HG02938 (cell line): ENCODE measurements around the gene MAGI3.

Source experiments
- ATAC-seq: cut with Tn5 transposase; IDR thresholded peaks from one replicate; pipeline ENCODE4 v1.9.1; 2021; ENCODE audit warnings: mild to moderate bottlenecking, moderate library complexity; ENCODE audit not compliant: unreplicated experiment

The MAGI3 gene

GRCh38 chr1:113389953-113390834, at the start of gene MAGI3:
MAGI3 (plus strand) TSS chr1:113390515; CDS start chr1:113391034, 519 bp downstream.
- peak; percentile 98 for ATAC-seq

GRCh38 chr1:113353580-113353979, 36.7 kb upstream of the MAGI3 start:
- no peak for ATAC-seq

DNA sequence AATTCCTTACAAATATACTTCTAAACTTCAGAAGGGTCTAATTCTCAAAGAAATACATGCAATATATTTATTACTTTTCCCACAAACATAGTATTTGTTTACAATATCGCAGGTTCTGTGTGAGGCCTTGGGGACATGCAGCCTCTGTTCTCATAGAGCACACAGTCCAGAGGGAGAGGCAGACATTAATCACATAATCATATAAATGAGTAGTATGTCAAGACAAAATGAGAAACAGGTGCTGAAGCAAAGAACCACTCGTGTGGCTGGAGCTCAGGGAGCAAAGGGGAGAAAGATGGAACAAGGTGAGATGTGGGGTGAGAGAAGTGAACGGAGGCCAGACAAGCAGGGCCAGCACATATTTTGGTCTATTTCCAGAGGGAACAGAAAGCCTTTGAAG, 26.4 kb upstream of the MAGI3 start:
- no peak for ATAC-seq

GRCh38 chr1:113369040-113369439, 21.3 kb upstream of the MAGI3 start:
- ATAC-seq: no peak

DNA sequence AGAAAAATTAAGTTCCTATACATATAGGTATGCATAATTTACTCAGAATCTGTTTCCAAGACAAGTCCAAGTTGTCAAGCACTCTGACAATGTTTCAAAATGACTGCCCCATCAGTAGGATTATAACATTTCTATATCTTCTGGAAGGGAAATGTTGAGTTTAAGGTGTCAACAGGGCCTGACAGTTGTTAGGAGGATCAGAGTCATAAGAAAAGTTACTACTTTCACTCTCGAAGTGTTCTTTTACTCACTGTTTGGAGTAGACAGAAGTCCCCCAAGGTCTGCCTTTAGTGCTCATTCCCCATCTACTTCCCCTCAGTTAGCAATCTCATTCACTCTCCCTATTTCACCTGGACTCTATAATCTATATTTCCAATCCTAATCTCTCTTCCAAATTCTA, 20.6 kb upstream of the MAGI3 start:
- no peak for ATAC-seq

GRCh38 chr1:113370868-113371267, 19.4 kb upstream of the MAGI3 start:
- ATAC-seq: no peak

DNA sequence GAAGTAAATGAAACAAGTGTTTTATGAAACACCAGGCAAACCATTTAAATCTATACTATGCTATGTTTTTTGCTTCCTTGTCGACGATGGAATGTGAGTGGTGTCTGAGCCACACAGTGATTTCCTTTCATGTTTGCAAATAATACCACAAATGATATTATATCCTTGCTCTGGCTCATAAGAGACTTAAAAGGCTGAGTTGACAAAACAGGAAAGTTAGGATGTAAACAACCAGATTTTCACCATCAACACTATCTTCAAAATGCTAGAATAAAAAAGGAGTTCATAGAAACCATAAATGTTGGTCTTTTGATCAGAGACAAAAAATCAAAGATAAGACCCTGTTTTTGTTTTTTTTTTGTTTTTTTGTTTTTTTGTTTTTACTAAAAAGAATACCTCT, 17.8 kb upstream of the MAGI3 start:
- no peak for ATAC-seq

DNA sequence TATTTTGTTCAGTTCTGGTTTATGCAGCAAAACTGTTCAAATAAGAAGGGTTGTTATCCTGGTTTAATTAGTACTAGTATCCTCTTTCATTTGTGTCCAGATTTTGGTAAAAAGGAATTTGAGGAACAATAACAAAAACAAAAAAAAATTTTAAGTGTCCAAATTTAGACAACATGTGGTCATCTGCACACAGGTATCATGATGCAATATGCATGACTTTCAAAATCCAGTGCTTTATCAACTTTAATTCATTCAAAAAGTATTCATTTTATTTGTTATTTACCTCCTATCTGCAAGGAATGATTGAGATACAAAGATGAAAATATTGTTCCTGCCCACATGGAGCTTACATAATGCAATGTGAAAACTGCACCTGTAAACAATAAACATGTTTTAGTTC, 16.7 kb upstream of the MAGI3 start:
- ATAC-seq: no peak

DNA sequence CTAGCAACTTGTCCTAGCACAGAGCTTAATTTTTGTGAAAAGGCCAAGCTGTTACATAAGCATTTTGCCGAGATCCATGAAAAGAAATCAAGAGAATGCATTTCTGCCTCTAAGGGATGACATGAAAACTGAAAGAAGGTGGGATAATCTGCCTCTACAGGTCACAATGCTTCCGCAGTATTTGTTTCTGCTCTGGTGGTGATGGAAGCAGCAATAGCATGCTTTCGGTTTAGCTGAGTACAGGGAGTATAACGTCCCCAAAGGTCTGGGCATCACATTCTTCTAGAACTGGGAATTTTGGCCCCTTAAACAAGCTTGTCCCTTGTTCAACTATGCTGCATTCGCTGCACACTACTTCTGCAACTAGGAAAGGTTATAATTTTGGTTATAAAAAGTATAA, 14.4 kb upstream of the MAGI3 start:
- ATAC-seq: no peak

GRCh38 chr1:113380075-113380474, 10.2 kb upstream of the MAGI3 start:
- ATAC-seq: no peak

- no peak for ATAC-seq
These were observed 2.2 kb upstream of the MAGI3 start for GRCh38 chr1:113388017-113388620.

DNA sequence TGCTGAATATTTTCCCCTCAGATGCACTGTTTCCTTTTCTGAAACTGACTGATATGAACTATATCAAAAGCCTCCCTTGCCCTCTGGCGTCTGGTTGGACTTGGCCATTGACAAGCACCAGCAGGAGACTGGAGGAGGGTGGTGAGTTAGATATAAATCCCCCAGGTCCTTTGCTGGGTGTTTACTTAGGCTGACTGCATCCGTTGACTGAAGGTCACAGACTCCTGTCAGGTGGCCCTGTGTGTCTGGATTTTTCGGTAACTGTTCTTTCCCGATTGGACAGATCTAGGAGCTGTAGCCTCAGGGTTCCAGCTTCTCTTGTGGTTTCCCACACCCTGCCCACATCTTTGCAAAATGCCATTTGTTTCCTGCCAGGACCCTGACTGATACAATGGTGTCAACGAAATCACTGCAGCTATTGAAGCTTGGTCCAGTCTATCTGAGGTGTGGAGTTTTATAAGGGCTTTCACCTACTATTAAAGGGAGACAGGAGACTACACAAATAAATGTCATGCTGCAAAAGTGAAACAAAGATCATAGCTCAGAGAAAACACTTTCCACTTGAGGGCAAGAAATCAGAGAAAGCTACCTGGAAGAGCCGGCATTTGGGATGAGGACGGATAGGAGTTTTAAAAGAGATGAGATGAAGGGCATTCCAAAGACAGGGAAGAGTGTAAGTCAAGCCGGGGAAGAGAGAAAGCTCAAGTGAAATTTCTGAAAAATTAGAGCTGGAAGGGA, 1.5 kb upstream of the MAGI3 start:
- no peak for ATAC-seq

DNA sequence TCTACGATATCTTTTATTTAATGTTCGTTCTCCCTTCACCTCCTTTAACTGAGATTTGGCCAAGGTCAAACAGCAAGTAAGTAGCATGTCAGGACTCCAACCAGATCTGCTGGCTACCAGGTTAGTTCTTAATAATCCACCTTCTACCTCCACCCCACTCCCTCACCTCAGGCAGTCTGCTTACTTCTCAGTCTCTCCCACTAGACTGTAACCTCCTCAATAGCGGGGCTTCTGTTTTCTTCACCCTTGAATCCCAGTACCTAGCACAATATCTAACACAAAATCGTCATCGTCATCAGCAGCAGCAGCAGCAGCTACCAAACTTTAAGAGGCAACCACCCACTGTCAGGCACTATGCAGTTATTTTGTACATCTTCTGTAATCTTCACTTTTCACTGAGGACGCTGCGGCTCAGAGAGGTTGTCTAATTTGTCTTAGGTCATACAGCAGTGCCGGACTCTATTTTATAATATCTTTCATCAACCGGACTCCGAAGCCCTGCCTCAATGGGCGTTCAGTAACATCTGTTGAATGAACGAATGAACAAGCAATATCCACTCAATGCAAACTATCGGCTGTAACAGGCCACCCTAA, 859 bp upstream of the MAGI3 start:
- ATAC-seq: no peak

- peak; percentile 16 for ATAC-seq
These were observed 745 bp downstream of the MAGI3 start for GRCh38 chr1:113390871-113391648.

- ATAC-seq: no peak
These were observed 1.4 kb downstream of the MAGI3 start for GRCh38 chr1:113391649-113392271.

DNA sequence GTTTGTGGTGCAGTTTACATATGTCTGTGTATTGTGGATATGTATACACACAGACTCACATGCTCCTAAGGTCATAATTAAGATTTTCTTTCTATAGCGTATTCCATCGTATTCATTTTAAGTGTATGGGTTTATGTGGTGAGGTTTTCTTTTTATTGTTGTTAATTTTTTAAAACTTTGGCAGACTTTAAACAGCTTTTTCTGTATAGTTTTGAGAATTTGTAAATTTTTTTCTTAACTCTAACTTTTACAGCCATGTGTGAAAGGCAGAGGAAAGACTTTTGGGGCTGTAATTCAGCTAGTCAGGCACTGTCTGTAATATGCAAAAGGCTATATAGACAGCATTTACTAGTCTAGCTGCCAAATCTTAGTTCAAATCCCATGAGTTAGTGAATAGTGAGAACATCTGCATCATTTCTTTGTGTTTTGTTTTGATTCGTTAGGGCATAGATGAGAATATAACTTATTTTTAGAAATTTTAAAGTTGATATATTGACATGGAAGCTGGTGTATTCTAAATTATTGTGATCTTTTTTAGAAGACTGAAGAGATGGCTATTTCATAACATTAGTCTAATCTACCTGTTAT, 2.3 kb downstream of the MAGI3 start:
- ATAC-seq: no peak

DNA sequence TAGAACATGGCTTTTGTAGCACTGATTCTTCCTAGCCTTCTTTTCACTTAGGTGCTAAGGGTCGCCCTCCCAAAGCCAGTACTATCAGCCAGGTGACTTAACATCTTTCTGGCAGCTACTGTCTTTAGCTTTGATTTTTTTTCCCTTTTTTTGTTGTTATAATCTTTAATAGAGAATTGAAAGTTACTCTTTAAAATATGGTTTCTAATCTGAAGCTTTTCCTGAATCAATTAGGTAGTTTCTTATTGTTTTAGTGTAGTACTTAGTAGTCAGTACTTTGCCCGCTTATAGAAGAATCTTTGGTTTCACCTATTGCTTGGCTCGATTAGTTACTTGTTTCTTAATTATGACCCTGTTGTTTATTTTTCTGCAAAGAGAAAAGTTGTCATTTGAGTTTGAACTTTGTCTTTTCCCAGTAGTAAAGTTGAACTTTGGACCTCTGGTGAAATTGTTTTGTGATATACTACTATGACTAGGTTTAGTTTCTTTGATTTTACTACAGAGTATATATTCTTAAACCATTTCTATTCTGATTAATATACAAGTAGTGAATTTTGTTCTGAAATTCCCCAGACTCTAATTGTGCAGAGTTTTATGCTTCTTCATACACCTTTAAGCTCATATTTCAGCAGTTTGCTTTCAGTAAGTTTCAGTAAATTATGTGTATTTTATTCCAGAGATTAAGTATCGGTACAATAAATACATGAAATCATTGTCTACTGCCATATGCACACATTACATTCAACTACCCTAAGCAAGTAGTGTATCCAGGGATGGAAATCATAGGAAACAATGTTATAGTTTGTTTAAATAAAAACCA, 3.9 kb downstream of the MAGI3 start:
- no peak for ATAC-seq

GRCh38 chr1:113394863-113395259, 4.5 kb downstream of the MAGI3 start:
- no peak for ATAC-seq

DNA sequence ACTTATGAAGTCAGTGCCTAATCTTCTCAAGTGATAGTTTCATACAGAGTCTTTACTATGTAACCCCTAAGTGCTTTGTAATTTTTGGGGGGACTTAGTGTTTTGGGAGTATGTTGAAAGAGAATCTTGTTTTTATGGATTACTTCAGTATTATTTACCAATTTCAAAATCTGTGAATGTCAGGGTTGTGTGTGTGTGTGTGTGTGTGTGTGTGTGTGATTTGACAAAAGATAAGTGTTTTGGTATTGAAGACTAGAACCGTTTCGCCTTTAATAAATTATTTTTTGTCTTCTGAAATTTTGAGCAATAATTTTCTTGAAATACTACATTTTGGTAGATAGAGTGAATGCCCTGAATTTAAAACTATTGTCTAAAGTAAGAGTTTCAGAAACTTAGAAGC, 5.8 kb downstream of the MAGI3 start:
- no peak for ATAC-seq
